HG03571 (cell line): ENCODE results near the gene HLA-DMA.

ENCODE experiments used
- ATAC-seq: cut with Tn5 transposase; IDR thresholded peaks from one replicate; pipeline ENCODE4 v1.9.1; 2021; ENCODE audit not compliant: unreplicated experiment

HLA-DMA gene

DNA sequence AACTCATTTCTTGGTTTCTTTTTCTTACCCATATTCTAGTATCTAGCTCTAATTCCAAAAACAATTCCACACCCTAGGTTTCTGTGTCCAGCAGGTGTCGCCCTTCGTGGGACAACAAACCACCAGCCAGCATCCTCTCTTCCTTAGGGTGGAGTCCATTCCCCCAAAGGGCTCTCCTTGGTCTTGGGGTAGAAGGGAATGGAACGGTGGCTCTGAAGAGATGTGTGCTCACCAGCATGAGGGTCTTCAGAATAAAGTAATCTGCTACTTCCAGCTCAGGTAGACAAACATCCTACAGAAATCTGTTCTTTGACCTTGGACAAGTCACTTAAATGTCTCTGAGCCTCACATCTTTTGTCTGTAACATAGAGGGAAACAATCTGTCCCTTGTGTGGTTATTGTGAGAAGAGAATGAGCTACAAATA is 19.2 kb downstream of the HLA-DMA start:
- ATAC-seq: no peak

DNA sequence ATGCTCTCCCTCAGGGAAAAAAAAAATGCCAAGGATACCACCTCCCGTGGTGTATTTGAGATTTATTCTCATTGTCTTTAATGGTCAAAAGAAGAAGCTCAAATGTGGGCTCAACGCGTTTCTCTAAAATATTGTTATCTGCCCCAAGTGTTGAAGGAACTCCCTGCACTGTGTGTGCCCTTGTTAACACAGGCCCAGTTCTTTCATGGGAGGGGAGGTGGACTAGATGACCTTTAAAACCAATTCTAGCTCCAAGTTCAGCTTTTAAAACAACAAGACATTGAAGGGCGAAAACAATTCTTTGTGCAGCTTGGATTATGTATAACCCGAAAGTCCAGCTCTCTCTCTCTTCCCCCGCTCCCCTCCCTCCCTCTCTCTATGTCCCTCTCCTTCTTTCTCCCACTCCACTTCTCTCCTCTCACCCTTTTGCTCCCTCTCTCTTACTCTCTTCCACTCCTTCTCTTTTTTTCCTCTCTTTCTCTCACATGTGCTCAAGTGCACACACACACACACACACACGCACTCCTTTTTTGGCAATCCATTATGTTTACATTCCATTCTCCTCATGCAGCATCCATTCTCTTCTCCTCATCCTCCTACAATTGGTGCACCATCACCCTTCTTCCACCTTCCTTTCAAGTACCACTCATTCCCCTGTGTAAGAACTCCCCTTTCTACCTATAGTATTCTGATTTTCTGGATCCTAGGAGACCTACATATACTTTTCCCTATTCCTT is 20.6 kb downstream of the HLA-DMA start:
- no peak for ATAC-seq

GRCh38 chr6:32931211-32931610 is 21.7 kb downstream of the HLA-DMA start:
- ATAC-seq: no peak

DNA sequence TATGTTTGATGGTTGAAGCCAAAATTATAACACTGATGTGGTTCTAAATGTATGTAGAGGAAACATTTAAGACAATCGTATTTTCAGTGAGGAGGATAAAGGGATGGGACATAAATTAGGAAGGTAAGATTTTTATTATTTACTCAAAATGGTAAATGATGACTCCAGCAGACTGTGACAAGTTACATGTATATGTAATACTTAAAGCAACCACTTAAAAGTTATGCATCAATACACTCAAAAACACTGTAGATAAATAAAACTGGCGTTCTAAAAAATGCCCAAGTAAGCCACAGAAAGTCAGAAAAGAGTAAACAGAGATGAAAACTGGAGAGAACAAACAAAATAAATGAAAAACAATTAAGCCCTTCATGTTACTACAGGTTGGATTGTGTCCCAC is 30.8 kb downstream of the HLA-DMA start:
- no peak for ATAC-seq

- no peak for ATAC-seq
Observed at GRCh38 chr6:32920715-32921114, 32.2 kb downstream of the HLA-DMA start.

GRCh38 chr6:32912951-32913350 is 39.9 kb downstream of the HLA-DMA start:
- no peak for ATAC-seq

- ATAC-seq: no peak
Observed at GRCh38 chr6:32908897-32909296, 44.0 kb downstream of the HLA-DMA start.

- ATAC-seq: no peak
Observed at GRCh38 chr6:32906539-32906938, 46.4 kb downstream of the HLA-DMA start.

DNA sequence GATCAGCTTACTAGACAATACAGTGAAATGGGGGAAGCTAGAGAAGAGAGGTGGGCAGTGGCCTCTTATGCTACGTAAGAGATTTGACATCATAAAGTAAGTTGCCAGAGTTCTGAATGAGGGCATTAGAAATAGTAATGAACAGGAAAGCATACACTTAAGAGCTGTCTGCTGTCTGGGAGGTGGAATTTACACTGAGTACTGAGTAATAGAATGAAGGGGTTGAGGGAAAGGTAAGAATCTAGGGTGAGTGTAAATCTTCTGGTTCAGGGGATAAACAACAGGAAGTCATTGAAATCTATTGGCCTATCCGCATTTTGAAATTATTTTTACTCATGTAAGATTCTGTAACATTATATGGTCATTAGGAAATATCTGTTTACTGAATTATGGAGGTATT is 47.8 kb downstream of the HLA-DMA start:
- no peak for ATAC-seq

DNA sequence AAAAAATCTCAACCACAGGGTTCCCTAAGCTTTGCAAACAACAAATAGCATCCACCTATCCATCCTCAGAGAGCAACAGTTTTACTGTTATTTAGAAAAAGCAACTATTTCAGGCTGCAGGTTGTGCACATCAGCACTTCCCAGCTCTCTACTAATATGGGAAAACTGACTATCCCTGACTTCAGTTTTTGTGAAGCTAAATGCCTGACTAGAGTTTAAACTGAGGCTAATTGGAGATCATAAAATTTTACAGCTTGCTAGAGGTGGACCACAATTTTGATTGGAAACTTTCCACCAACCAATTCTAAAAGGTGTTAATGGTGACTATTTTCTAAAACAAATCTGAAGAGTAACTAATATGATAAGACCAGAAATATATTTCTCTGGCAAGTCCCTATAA is 48.9 kb downstream of the HLA-DMA start:
- no peak for ATAC-seq
